ENCODE results near the gene SLC39A3. TPM values are rescaled to one million over a fixed set of nuclear protein-coding genes. Genes with fewer than 3 reads are reported as not detected.

SLC39A3 gene
- total RNA-seq, 4 donors from 2014 or later, result 29.8 to 42.5 (median 36.2) TPM

DNA sequence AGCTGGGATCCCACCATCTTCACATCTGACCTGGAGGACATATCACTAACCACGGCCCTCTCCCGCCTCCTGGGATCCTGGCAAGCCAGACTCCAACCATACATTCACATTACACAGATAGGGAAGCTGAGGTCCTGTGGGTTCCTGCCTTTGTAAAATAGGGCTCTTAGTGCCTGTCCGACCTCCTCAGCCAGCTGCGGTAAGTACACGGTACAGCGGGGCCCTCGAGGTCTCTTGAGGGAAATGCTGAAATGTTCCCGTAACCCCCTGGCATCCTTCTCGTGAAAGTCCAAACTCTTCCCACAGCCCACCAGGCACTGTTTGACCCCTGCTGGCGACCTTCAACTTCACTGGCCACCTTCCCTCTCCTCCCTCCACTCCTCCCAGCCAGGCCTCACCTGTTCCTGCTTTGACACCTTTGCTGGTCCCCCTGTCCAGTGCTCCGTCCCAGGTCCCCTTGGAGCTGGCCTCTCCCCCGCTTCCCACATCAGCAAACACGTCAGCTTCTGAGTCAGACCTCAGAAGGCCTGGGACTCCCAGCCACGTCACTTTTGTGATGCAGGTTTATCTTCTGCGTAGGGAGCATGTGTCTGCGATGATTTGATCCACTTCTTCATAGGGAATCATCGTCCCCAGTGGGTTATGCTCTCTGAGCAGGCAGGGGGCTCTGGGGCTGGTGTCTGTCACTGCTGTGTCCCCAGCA, 28.5 kb downstream of the SLC39A3 start:
- H3K9me3 ChIP-seq, result peaks cover 0 to 12% (median 0%) of the 10 kb centered on the region in 4 donors
- no peak for DNase-seq (ENCODE audit: low spot score in 2 of 2)
- peaks cover 0 to 5% of the 10 kb centered on the region in 2 donors for H3K27me3 ChIP-seq
- no peaks in the 10 kb centered on the region for H3K36me3 ChIP-seq
- no peak overlapping the region for H3K27ac ChIP-seq
- no peak for TF ChIP-seq EP300 (IDR thresholded peaks at IDR 0.05)
- TF ChIP-seq CTCF (IDR thresholded peaks at IDR 0.05), result no peak
- TF ChIP-seq POLR2A (IDR thresholded peaks at IDR 0.05), result no peak
- no peaks in the 10 kb centered on the region for H3K4me1 ChIP-seq
- 56 to 66% methylated on average over 17 of the region's 17 CpGs for WGBS, 2 donors
- H3K4me3 ChIP-seq, result no peak overlapping the region

DNA sequence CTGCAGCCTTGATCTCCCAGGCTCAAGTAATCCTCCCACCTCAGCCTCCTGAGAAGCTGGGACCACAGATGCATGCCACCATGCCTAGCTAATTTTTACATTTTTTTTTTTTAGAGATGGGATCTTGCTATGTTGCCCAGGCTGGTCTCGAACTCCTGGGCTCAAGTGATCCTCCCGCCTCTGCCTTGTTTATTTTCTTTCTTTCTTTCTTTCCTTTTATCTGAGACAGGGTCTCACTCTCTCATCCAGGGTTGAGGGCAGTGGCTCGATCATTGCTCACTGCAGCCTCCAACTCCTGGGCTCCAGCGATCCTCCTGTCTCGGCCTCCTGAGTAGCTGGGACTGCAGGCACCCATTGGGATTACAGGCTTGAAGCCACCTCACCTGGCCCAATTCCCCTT, 33.6 kb downstream of the SLC39A3 start:
- 92 to 95% methylated on average over 5 of the region's 5 CpGs for WGBS, 2 donors

DNA sequence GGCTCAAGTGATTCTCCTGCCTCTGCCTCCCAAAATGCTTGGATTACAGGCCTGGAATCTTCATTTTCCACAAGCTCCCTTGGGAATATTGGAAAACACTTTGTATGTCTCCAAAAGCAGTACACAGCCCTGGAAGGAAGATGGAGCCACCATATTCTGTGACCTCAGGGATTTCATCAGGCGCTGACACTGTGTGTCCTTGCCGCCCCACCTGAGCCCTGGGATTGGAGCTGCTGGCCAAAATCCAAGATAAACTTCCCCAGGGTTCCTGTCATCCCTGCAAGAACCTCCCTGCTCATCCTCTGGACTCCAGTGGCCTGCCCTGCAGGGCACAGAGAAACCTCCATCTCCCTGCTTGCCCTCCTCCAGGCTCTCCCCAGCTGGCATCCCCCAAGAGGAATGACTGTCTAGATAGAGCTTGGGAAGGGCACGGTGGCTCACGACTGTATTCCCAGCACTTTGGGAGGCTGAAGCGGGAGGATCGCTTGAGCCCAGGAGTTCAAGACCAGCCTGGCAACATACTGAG, 36.1 kb downstream of the SLC39A3 start:
- WGBS, 2 donors, result 74 to 82% methylated on average over 4 to 6 of the region's 6 CpGs
- Histone ChIP-seq H3K27ac (no peak overlapping the region), H3K4me3 (no peak overlapping the region), H3K27me3 (peaks cover 0 to 22% of the 10 kb centered on the region in 2 donors), H3K4me1 (peaks cover 0 to 23% (median 3%) of the 10 kb centered on the region in 4 donors), H3K9me3 (no peaks in the 10 kb centered on the region), H3K36me3 (no peaks in the 10 kb centered on the region)
- no peak for TF ChIP-seq CTCF (IDR thresholded peaks at IDR 0.05)
- no peak for TF ChIP-seq POLR2A (IDR thresholded peaks at IDR 0.05)
- no peak for TF ChIP-seq EP300 (IDR thresholded peaks at IDR 0.05)
- DNase-seq (ENCODE audit: low spot score in 2 of 2), result no peak

More for the DNA sequence above, 33.6 kb downstream of the SLC39A3 start:
- Histone ChIP-seq H3K4me1 (peaks cover 0 to 17% (median 3%) of the 10 kb centered on the region in 4 donors), H3K27me3 (peaks cover 0 to 22% of the 10 kb centered on the region in 2 donors), H3K27ac (no peak overlapping the region), H3K9me3 (no peaks in the 10 kb centered on the region), H3K4me3 (no peak overlapping the region), H3K36me3 (no peaks in the 10 kb centered on the region)
- DNase-seq (ENCODE audit: low spot score in 2 of 2), result no peak
- TF ChIP-seq CTCF (IDR thresholded peaks at IDR 0.05) (no peak), EP300 (IDR thresholded peaks at IDR 0.05) (no peak), POLR2A (IDR thresholded peaks at IDR 0.05) (no peak)

GRCh38 chr19:2703077-2703437, 36.8 kb downstream of the SLC39A3 start:
- no peaks in the 10 kb centered on the region for H3K36me3 ChIP-seq
- no peak for TF ChIP-seq POLR2A (IDR thresholded peaks at IDR 0.05)
- no peak for TF ChIP-seq CTCF (IDR thresholded peaks at IDR 0.05)
- TF ChIP-seq EP300 (IDR thresholded peaks at IDR 0.05), result no peak
- peaks cover 0 to 22% of the 10 kb centered on the region in 2 donors for H3K27me3 ChIP-seq
- DNase-seq (ENCODE audit: low spot score in 2 of 2), result no peak
- peak overlapping the region in 2 of 4 donors; percentile 50 to 71 for H3K4me3 ChIP-seq
- H3K27ac ChIP-seq, result peak overlapping the region in 1 of 4 donors; percentile 83
- no peaks in the 10 kb centered on the region for H3K9me3 ChIP-seq
- 72 to 78% methylated on average over 5 of the region's 5 CpGs for WGBS, 2 donors
- H3K4me1 ChIP-seq, result peaks cover 0 to 23% (median 3%) of the 10 kb centered on the region in 4 donors
